ENCODE measurements around the gene PITPNC1. TPM values are rescaled to one million over a fixed set of nuclear protein-coding genes. Genes with fewer than 3 reads are reported as not detected.

PITPNC1 gene
- total RNA-seq, 4 donors from 2014 or later, result 14.1 to 35.5 (median 31.8) TPM

GRCh38 chr17:67378454-67379250 lies 1.6 kb downstream of the PITPNC1 start:
- DNase-seq (ENCODE audit: extremely low spot score), result peak; percentile 96
- Histone ChIP-seq H3K36me3 (peaks cover 0 to 4% (median 0%) of the 10 kb centered on the region in 4 donors), H3K27me3 (no peaks in the 10 kb centered on the region), H3K4me3 (peak overlapping the region; percentile 81 to 93 (median 90)), H3K4me1 (peaks cover 18 to 50% (median 42%) of the 10 kb centered on the region in 4 donors), H3K9me3 (no peaks in the 10 kb centered on the region), H3K27ac (replicated peaks in 1 of 4) (peak overlapping the region; percentile 91 to 96 (median 95))
- under 1% methylated on average over 12 of the region's 72 CpGs for WGBS
- TF ChIP-seq POLR2A (IDR thresholded peaks at IDR 0.05; ENCODE audit: low read depth) (no peak), POLR2AphosphoS5 (IDR thresholded peaks at IDR 0.05) (peak; percentile 71 to 87), CTCF (IDR thresholded peaks at IDR 0.05) (peak; percentile 76 to 92 (median 85)), EP300 (IDR thresholded peaks at IDR 0.05) (no peak)
- intact Hi-C loops (cut with DNase I), result loop anchor here (2.0 kb wide), 1 partner anchor 96 kb away; no protein-coding TSS in a partner anchor

- intact Hi-C loops (cut with DNase I), result loop anchor here (2.0 kb wide), 1 partner anchor 96 kb away; no protein-coding TSS in a partner anchor
- Histone ChIP-seq H3K27ac (replicated peaks in 1 of 4) (peak overlapping the region; percentile 91 to 96 (median 95)), H3K36me3 (peaks cover 0 to 4% (median 0%) of the 10 kb centered on the region in 4 donors), H3K9me3 (no peaks in the 10 kb centered on the region), H3K4me1 (peaks cover 18 to 49% (median 44%) of the 10 kb centered on the region in 4 donors), H3K27me3 (no peaks in the 10 kb centered on the region), H3K4me3 (peak overlapping the region; percentile 81 to 93 (median 90))
- no peak for DNase-seq (ENCODE audit: extremely low spot score)
- no peak for TF ChIP-seq CTCF (IDR thresholded peaks at IDR 0.05)
- TF ChIP-seq EP300 (IDR thresholded peaks at IDR 0.05), result no peak
- no peak for TF ChIP-seq POLR2AphosphoS5 (IDR thresholded peaks at IDR 0.05)
- no peak for TF ChIP-seq POLR2A (IDR thresholded peaks at IDR 0.05; ENCODE audit: low read depth)
- WGBS, result 66% methylated on average over 8 of the region's 8 CpGs
Measured at GRCh38 chr17:67379251-67379630, 2.2 kb downstream of the PITPNC1 start.

- 79% methylated on average over 1 of the region's 1 CpG for WGBS
- DNase-seq (ENCODE audit: extremely low spot score), result no peak
- H3K4me3 ChIP-seq, result no peak overlapping the region
- H3K4me1 ChIP-seq, result peaks cover 10 to 24% (median 20%) of the 10 kb centered on the region in 4 donors
- H3K36me3 ChIP-seq, result peaks cover 0 to 4% (median 0%) of the 10 kb centered on the region in 4 donors
- no peaks in the 10 kb centered on the region for H3K9me3 ChIP-seq
- intact Hi-C loops (cut with DNase I), result loop anchor here (10.0 kb wide), 1 partner anchor 223 kb away; no protein-coding TSS in a partner anchor
- H3K27ac ChIP-seq (replicated peaks in 1 of 4), result no peak overlapping the region
- no peaks in the 10 kb centered on the region for H3K27me3 ChIP-seq
- TF ChIP-seq POLR2A (IDR thresholded peaks at IDR 0.05; ENCODE audit: low read depth), result no peak
- TF ChIP-seq CTCF (IDR thresholded peaks at IDR 0.05), result no peak
- TF ChIP-seq EP300 (IDR thresholded peaks at IDR 0.05), result no peak
- no peak for TF ChIP-seq POLR2AphosphoS5 (IDR thresholded peaks at IDR 0.05)
Measured at GRCh38 chr17:67381929-67382257, 4.8 kb downstream of the PITPNC1 start.

GRCh38 chr17:67385122-67385988 lies 8.3 kb downstream of the PITPNC1 start:
- intact Hi-C loops (cut with DNase I), result loop anchor here (10.0 kb wide), 1 partner anchor 219 kb away; no protein-coding TSS in a partner anchor
- 95% methylated on average over 20 of the region's 20 CpGs for WGBS
- Histone ChIP-seq H3K4me3 (no peak overlapping the region), H3K9me3 (no peaks in the 10 kb centered on the region), H3K36me3 (peaks cover 0 to 4% (median 0%) of the 10 kb centered on the region in 4 donors), H3K4me1 (peaks cover 13 to 32% (median 29%) of the 10 kb centered on the region in 4 donors), H3K27me3 (no peaks in the 10 kb centered on the region), H3K27ac (replicated peaks in 1 of 4) (no peak overlapping the region)
- no peak for DNase-seq (ENCODE audit: extremely low spot score)
- TF ChIP-seq POLR2AphosphoS5 (IDR thresholded peaks at IDR 0.05) (no peak), POLR2A (IDR thresholded peaks at IDR 0.05; ENCODE audit: low read depth) (no peak), EP300 (IDR thresholded peaks at IDR 0.05) (no peak), CTCF (IDR thresholded peaks at IDR 0.05) (no peak)

Data from esophagus muscularis mucosa (tissue), 4 donors.